HepG2 (cell line): ENCODE measurements around the gene NDE1. TPM values are rescaled to one million over a fixed set of nuclear protein-coding genes. Genes with fewer than 3 reads are reported as not detected.

Source experiments
- HES4 ChIP-seq: sonication (generic); formaldehyde crosslinking; IDR thresholded peaks from 2 replicates; pipeline ENCODE4 v1.9.0; 2021; ENCODE audit warnings: mild to moderate bottlenecking, missing genetic modification reagents, borderline replicate concordance
- HIC2 ChIP-seq: sonication (generic); formaldehyde crosslinking; IDR thresholded peaks from 2 replicates; pipeline ENCODE4 v1.9.0; 2022; ENCODE audit warnings: low read depth, missing genetic modification reagents
- HINFP ChIP-seq: sonication (generic); formaldehyde crosslinking; IDR thresholded peaks from 2 replicates; pipeline ENCODE4 v1.4.0; 2020; ENCODE audit warnings: low read depth, mild to moderate bottlenecking, missing genetic modification reagents
- HNRNPUL1 ChIP-seq: fragments of 200-400 bp; formaldehyde crosslinking; IDR thresholded peaks from 2 replicates; pipeline ENCODE4 v1.6.1; 2017; ENCODE audit warnings: low read depth, mild to moderate bottlenecking, low read length, moderate library complexity
- KIAA2018 ChIP-seq: sonication (generic); formaldehyde crosslinking; IDR thresholded peaks from 2 replicates; pipeline ENCODE4 v1.5.0; 2020; ENCODE audit warnings: mild to moderate bottlenecking, missing genetic modification reagents, borderline replicate concordance
- RELA ChIP-seq: sonication (generic); formaldehyde crosslinking; IDR thresholded peaks from 2 replicates; pipeline ENCODE4 v1.4.0; 2020; ENCODE audit warnings: missing genetic modification reagents
- RFX5 ChIP-seq: IDR thresholded peaks from 2 replicates; pipeline ENCODE4 v1.6.1; 2011; ENCODE audit warnings: low read depth, low read length, improper control_type of control experiment
- ZNF205 ChIP-seq: IDR thresholded peaks from 2 replicates; pipeline ENCODE4 v1.6.1; 2018; ENCODE audit warnings: missing biosample characterization, missing genetic modification reagents
- ZNF253 ChIP-seq: sonication (generic); formaldehyde crosslinking; IDR thresholded peaks from 2 replicates; pipeline ENCODE4 v1.8.0; 2022; ENCODE audit warnings: mild to moderate bottlenecking, missing genetic modification reagents, borderline replicate concordance
- ZNF275 ChIP-seq: sonication (generic); formaldehyde crosslinking; IDR thresholded peaks from 2 replicates; pipeline ENCODE4 v1.8.0; 2022; ENCODE audit warnings: missing genetic modification reagents, mild to moderate bottlenecking, inconsistent platforms, borderline replicate concordance
- ZNF292 ChIP-seq: sonication (generic); formaldehyde crosslinking; IDR thresholded peaks from 2 replicates; pipeline ENCODE4 v1.8.1; 2022; ENCODE audit warnings: mild to moderate bottlenecking, low read depth, missing genetic modification reagents, borderline replicate concordance
- ZNF326 ChIP-seq: sonication (generic); formaldehyde crosslinking; IDR thresholded peaks from 2 replicates; pipeline ENCODE4 v1.4.0; 2020; ENCODE audit warnings: missing genetic modification reagents, borderline replicate concordance
- ZNF430 ChIP-seq: sonication (generic); formaldehyde crosslinking; IDR thresholded peaks from 2 replicates; pipeline ENCODE4 v1.9.0; 2021; ENCODE audit warnings: mild to moderate bottlenecking, missing genetic modification reagents
- ZNF7 ChIP-seq: IDR thresholded peaks from 2 replicates; pipeline ENCODE4 v1.6.1; 2016; ENCODE audit warnings: missing biosample characterization, missing genetic modification reagents
- polyA plus RNA-seq, 8 experiments: library from polyadenylated mRNA; depleted of rRNA in 3 of 8; stranded (reverse) in 7 of 8; unstranded in 1 of 8; fragments of >200 nt; fragmentation: Illumina TruSeq in 4 of 8; extraction: Trizol in 4 of 8; gene quantifications; 2 replicates each; pipeline versions ENCODE4 v1.2.1 to v1.2.3, GENCODE V29; 2011 to 2016; ENCODE audit warnings: low read depth in 4 of 8, missing spikeins in 1 of 8, mixed read lengths in 1 of 8; ENCODE audit not compliant: insufficient read depth in 1 of 8
- total RNA-seq, 5 experiments: library from RNA; depleted of rRNA; stranded (reverse); fragments of >200 nt; fragmentation: Illumina TruSeq; extraction: Trizol; gene quantifications; 2 replicates each; pipeline ENCODE4 v1.2.3, GENCODE V29; 2016; ENCODE audit warnings: low read depth in 1 of 5

Gene NDE1
- total and polyA plus RNA-seq, 2 of the 13 experiments (the other 11 are each of a cell fraction or from before 2014, with no cell fraction given) = 40.9 to 72.5 TPM

- TF ChIP-seq HIC2 (CRISPR knock-in tag) = peak; percentile 79
- TF ChIP-seq ZNF7 = no peak
- no peak for TF ChIP-seq ZNF205
- TF ChIP-seq RELA = no peak
- TF ChIP-seq HES4 (CRISPR knock-in tag) = no peak
- TF ChIP-seq ZNF430 (CRISPR knock-in tag) = no peak
- no peak for TF ChIP-seq RFX5
- TF ChIP-seq HNRNPUL1 = no peak
- no peak for TF ChIP-seq ZNF275 (CRISPR knock-in tag)
- no peak for TF ChIP-seq ZNF253 (CRISPR knock-in tag)
- no peak for TF ChIP-seq KIAA2018 (CRISPR knock-in tag)
- TF ChIP-seq ZNF326 (CRISPR knock-in tag) = no peak
- peak; percentile 58; the same call in 1 of the 2 replicates for TF ChIP-seq ZNF292 (CRISPR knock-in tag)
- no peak for TF ChIP-seq HINFP (CRISPR knock-in tag)
Observed at GRCh38 chr16:15607700-15608396, 42.2 kb upstream of the NDE1 start (continued).
